Suprapubic skin (tissue), 4 donors: ENCODE measurements around the gene NPB. TPM values are rescaled to one million over a fixed set of nuclear protein-coding genes. Genes with fewer than 3 reads are reported as not detected.

Experiments used
- DNase-seq, 2 donors: peaks; one replicate each; pipeline ENCODE4 v3.0.0-alpha.2; 2019; ENCODE audit warnings: low spot score in 2 of 2
- H3K27ac ChIP-seq: fragments of 200-600 bp; sonication (generic); one replicate; pipeline ENCODE4 v1.5.1; 2019
- H3K27me3 ChIP-seq: fragments of 200-600 bp; sonication (generic); one replicate; pipeline ENCODE4 v1.5.1; 2019
- H3K36me3 ChIP-seq: fragments of 200-600 bp; sonication (generic); one replicate; pipeline ENCODE4 v1.5.1; 2019
- H3K4me1 ChIP-seq: fragments of 200-600 bp; sonication (generic); one replicate; pipeline ENCODE4 v1.5.1; 2019
- H3K4me3 ChIP-seq: fragments of 200-600 bp; sonication (generic); one replicate; pipeline ENCODE4 v1.5.1; 2019; ENCODE audit warnings: mild to moderate bottlenecking
- H3K9me3 ChIP-seq: fragments of 200-600 bp; sonication (generic); one replicate; pipeline ENCODE4 v1.5.1; 2019
- EP300 ChIP-seq: sonication (generic); formaldehyde crosslinking; IDR thresholded peaks from one replicate; pipeline ENCODE4 v1.6.1; 2017; ENCODE audit warnings: antibody characterized with exemption
- POLR2A ChIP-seq, 2 donors: fragments of 450-650 bp; IDR thresholded peaks; one replicate each; pipeline ENCODE4 v1.6.1; 2017; ENCODE audit warnings: antibody characterized with exemption in 2 of 2, mild to moderate bottlenecking in 2 of 2, moderate library complexity in 2 of 2
- POLR2AphosphoS5 ChIP-seq, 3 donors: sonication (generic); formaldehyde crosslinking; IDR thresholded peaks; one replicate each; pipeline ENCODE4 v1.6.1; 2017; ENCODE audit warnings: antibody characterized with exemption in 3 of 3
- WGBS: methylation state at CpG from one replicate; pipeline ENCODE4 v1.1.5; 2018; 5-methylcytosine and 5-hydroxymethylcytosine counted together
- total RNA-seq, 4 donors: library from RNA; depleted of rRNA; stranded (reverse); fragments of >200 nt; gene quantifications; one replicate each; pipeline ENCODE4 v1.1.0, GENCODE V29; 2016
- TF ChIP-seq, protein P1 (sequence below), 2 donors: fragments of 200-600 bp in 1 of 2; fragments of 450-650 bp in 1 of 2; sonication (generic) in 1 of 2; IDR thresholded peaks; one replicate each; pipeline ENCODE4 v1.5.1; 2016 to 2019; ENCODE audit warnings: antibody characterized with exemption in 2 of 2, mild to moderate bottlenecking in 1 of 2, moderate library complexity in 1 of 2

Gene NPB
- total RNA-seq, 4 donors from 2014 or later = 0.40 TPM; not detected in 3

DNA sequence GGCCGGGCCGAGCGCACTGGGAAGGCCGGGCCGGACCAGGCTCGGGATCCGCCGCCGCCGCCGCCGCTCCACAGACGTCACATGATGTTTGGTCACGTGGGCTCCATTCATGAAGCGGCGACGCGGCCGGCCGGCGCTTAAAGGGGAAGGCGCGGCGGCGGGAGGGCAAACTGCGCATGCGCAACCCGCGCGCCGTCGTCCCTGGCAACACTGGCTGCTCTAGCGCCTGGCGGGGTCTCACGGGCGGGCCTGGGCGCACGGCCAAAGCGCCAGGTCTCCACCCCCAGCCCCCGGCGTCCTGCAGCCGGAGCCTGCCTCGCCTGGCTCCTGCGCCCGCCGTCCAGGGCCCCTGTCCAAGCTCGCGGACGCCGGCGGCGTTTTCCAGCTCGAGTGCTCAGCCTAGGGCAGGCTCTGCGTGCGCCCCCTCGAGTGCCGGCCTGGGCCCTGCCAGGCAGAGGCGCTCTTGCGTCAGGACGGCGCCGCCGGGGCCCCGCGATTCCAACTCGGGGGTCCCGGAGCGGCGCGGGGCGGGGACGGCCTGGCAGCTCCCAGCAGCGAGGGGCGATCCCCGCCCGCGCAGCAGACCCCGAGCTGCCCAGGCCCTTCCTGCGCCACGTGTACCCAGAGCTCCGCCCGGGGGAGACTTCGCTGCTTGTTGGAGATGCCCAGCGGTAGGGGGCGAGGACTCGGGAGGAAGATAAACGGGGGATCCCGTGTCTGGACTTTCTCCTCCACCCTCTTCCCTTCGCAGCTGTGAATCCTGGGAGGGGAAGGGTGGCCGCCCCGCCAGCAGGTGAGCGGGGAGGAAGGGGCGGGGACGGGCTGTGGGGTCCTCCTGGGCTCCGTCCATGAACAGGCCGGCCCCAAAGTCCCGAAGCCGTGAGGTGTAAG lies 25.9 kb downstream of the NPB start, which contains the start of gene MAFG:
TSS of gene MAFG (minus strand) at position 83 of the 891 bp plus-strand sequence. CDS start 4,550 bp downstream, outside the sequence.
- under 1% methylated on average over 43 of the region's 98 CpGs for WGBS
- peak; percentile 93 to 96 for DNase-seq
- Histone ChIP-seq H3K36me3 (no peaks in the 10 kb centered on the region), H3K4me3 (peak within 1 kb of the TSS; percentile 87), H3K4me1 (peaks cover 61% of the 10 kb centered on the region), H3K27me3 (no peaks in the 10 kb centered on the region), H3K27ac (peak within 1 kb of the TSS; percentile 92), H3K9me3 (no peaks in the 10 kb centered on the region)
- TF ChIP-seq, protein P1, sequence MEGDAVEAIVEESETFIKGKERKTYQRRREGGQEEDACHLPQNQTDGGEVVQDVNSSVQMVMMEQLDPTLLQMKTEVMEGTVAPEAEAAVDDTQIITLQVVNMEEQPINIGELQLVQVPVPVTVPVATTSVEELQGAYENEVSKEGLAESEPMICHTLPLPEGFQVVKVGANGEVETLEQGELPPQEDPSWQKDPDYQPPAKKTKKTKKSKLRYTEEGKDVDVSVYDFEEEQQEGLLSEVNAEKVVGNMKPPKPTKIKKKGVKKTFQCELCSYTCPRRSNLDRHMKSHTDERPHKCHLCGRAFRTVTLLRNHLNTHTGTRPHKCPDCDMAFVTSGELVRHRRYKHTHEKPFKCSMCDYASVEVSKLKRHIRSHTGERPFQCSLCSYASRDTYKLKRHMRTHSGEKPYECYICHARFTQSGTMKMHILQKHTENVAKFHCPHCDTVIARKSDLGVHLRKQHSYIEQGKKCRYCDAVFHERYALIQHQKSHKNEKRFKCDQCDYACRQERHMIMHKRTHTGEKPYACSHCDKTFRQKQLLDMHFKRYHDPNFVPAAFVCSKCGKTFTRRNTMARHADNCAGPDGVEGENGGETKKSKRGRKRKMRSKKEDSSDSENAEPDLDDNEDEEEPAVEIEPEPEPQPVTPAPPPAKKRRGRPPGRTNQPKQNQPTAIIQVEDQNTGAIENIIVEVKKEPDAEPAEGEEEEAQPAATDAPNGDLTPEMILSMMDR (IDR thresholded peaks at IDR 0.05) = no peak
- TF ChIP-seq EP300 (no peak), POLR2AphosphoS5 (IDR thresholded peaks at IDR 0.05) (peak in 1 of 3 donors; percentile 30), POLR2A (IDR thresholded peaks at IDR 0.05) (peak in 1 of 2 donors; percentile 58)

DNA sequence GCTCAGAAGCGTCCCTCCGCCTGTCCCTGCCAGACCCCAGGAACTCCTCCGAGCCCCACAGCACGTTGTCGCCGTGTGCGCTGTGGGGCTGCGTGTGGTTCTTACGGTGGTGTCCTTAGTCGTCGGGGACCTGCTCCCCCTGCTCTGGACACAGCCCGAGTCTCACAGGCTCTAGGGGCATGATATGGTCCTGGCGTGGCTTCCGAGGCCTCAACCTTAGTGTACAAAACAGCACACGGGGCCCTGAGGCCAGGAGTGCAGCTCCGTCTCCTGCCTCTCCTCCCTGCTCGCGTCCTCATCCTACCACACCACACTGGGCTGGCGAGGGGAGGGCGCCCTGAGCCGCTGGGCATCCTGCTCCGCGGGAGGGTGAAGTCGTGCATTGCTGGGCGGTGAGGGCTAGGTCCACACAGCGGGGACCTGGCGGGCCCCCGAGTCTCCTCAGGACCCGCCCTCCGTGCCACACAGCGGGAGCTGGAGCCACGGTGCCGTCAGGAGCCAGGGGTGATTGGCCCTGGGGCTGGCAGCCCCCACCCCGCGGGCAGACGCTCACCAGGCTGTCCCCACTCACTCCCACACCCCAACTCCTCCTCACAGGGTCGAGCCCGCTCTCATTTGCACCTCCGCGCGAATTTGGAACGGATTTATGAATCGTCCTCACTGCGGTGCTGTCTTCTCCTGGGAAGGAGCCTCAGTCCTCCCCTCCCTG lies 26.7 kb downstream of the NPB start:
- peak overlapping the region; percentile 87 for H3K4me3 ChIP-seq
- peak overlapping the region; percentile 92 for H3K27ac ChIP-seq
- H3K9me3 ChIP-seq = no peaks in the 10 kb centered on the region
- H3K4me1 ChIP-seq = peaks cover 53% of the 10 kb centered on the region
- H3K27me3 ChIP-seq = no peaks in the 10 kb centered on the region
- WGBS = 32% methylated on average over 25 of the region's 44 CpGs
- TF ChIP-seq POLR2AphosphoS5 (IDR thresholded peaks at IDR 0.05) (no peak), EP300 (no peak), POLR2A (IDR thresholded peaks at IDR 0.05) (no peak)
- TF ChIP-seq, protein P1 (IDR thresholded peaks at IDR 0.05) = no peak
- DNase-seq = no peak
- no peaks in the 10 kb centered on the region for H3K36me3 ChIP-seq

DNA sequence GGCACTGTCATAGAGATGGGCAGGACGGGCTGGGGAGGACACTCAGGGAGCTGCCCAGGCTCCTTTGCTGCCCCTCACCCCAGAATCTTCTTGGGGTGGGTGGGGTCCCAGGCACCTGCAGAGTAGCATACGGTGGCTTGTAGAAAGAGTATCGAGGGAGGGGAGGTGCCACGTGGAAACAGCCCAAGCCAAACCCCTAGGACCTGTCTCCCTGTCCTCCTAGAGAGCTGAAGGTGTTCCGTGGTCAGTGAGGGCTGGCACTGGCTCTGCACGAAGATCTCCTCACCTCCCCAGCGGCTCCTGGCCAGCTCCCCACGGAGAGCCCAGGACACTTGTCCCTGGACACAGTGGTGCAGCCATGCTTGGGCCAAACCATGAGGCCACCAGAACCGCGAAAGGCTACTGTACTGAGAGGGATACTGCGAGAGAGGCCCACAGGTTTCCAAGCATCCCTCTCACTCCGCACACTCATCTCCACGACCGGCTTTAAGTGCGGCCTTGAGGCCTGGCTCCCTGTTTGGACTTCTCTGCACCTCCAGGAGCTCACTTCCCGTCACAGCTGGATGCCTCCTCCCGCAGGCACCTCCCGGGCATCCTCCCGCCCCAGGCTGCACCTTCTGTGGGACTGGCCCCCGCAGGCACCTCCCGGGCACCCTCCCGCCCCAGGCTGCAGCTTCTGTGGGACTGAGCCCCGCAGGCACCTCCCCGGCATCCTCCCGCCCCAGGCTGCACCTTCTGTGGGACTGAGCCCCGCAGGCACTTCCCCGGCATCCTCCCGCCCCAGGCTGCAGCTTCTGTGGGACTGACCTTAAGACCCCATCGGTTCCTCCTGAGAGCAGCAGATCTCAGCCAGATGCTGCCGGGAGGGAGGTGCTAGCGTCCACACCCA lies 27.5 kb downstream of the NPB start:
- Histone ChIP-seq H3K4me1 (peaks cover 45% of the 10 kb centered on the region), H3K27ac (no peak overlapping the region), H3K9me3 (no peaks in the 10 kb centered on the region), H3K36me3 (no peaks in the 10 kb centered on the region), H3K4me3 (no peak overlapping the region), H3K27me3 (no peaks in the 10 kb centered on the region)
- WGBS = 81% methylated on average over 24 of the region's 31 CpGs
- TF ChIP-seq EP300 (no peak), POLR2A (IDR thresholded peaks at IDR 0.05) (no peak), POLR2AphosphoS5 (IDR thresholded peaks at IDR 0.05) (no peak)
- TF ChIP-seq, protein P1 (IDR thresholded peaks at IDR 0.05) = no peak
- no peak for DNase-seq

DNA sequence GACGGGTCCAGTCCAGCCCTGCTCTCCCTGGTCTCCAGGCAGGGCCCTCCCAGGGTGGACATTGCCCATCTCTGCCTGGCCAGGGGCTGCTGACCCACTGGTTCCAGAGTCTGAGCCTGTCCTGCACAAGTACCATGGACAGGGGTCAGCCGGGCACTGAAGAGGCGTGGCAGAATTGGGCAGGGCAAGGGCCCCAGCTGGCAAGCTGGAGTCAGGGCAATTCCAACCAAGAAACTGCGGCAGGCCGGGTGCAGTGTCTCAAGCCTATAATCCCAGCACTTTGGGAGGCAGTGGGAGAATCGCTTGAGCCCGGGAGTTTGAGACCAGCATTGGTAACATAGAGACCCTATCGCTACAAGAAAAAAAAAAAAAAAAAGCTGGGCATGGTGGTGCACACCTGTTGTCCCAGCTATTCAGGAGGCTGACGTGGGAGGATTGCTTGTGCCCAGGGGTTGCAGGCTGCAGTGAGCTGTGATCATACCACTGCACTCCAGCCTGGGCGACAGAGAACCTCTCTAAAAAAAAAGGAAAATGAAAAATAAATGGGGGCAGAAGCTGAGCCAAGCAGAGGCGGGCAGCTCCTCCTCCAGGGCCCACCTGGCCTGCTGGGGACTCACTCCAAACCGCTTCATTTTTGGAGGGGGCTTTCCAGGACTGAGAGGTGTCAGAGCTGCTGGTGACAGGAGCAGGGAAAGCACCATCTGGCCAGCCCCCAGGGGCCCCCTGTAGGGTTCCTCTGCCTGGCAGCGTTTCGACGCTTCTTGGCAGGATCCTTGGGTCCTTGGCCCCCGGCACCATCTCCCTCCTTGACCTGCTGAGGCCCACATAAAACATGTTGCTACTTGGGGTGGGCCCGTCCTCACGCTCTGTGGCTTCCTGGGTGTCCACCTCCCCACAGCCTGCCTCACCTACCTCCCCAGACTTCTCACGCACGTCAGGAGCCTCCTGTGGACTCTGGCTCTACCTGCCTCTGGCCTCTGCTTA lies 28.4 kb downstream of the NPB start:
- TF ChIP-seq, protein P1 (IDR thresholded peaks at IDR 0.05) = no peak
- no peak for TF ChIP-seq POLR2AphosphoS5 (IDR thresholded peaks at IDR 0.05)
- no peak for TF ChIP-seq POLR2A (IDR thresholded peaks at IDR 0.05)
- no peak for TF ChIP-seq EP300
- Histone ChIP-seq H3K27me3 (no peaks in the 10 kb centered on the region), H3K27ac (no peak overlapping the region), H3K9me3 (no peaks in the 10 kb centered on the region), H3K36me3 (no peaks in the 10 kb centered on the region), H3K4me3 (no peak overlapping the region), H3K4me1 (peaks cover 35% of the 10 kb centered on the region)
- no peak for DNase-seq
- 75% methylated on average over 19 of the region's 20 CpGs for WGBS
